Amygdala (tissue), 56 donors: ENCODE data around the gene FCER2.
A peak's percentile ranks its signal among the peaks of the same experiment; 100 is the strongest.

Source experiments
- DNase-seq, 56 donors: peaks; one replicate each; lab custom pipeline; 2025; lab: John Stamatoyannopoulos, UW

The FCER2 gene

GRCh38 chr19:7704280-7705060 lies 2.5 kb upstream of the FCER2 start:
- DNase-seq: no peak

DNA sequence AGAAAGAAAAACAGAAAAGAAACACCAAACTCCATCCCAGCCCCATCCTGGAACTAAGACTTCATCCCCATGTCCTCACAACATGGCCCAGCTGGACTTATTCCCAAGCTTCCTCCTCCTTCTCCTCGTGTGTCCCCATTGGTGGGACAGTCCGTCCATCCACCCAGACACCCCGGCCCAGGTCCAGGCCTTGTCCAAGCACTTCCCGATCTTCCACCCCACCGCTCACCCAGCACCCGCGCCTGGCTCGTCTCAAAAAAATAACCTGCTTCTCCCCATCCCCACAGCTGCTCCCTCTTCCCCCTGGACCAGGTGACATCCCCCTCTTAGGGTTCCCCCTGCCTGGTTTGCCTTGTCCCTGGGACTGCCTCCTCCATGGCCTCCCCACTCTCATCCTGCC lies 1.4 kb upstream of the FCER2 start:
- no peak for DNase-seq

- no peak for DNase-seq
Measured at GRCh38 chr19:7701049-7701653, 780 bp downstream of the FCER2 start.

DNA sequence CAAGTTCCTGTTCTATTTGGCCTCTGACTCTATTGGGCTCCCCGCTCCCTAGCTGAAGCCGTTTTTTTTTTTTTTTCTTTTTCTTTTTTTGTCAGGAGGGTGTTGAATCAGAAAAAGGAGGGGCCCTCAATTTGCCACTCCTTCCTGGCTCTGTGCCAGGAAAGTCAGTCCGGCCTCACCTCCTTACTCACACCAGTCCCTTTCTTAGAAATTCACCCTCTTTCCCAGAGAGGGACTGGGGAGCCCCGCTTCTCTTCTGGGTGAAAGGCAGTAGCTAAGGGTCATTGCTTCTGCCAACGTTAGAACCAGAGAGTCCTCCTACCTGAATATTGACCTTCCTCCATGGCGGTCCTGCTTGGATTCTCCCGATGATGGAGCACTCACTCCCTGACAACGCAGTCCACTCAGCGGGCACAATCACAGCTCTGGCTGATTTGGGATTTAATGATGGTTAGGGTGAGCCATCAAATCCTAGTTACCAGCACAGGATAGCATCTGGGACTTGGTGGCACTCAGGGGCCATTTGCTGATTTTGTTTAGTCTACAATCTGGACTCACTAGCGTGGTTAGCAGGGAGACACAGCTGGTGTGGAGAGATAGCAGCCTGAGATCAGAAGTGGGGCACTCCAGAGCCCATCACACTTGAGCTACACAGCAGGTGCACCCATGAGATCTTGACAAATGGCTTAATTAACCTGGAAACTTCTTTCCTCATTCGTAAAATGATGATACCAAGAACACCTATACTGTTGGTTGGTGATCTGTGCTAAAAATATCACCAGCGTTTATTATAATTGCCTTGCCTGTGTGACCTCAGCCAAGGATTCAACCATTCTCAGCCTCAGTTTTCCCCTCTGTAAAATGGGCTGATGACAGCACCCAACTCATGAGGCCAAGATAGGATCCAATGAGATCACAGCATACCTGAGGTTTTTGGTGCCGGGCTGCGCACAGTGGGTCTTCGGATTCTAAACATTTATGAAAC lies 2.2 kb downstream of the FCER2 start:
- no peak for DNase-seq

DNA sequence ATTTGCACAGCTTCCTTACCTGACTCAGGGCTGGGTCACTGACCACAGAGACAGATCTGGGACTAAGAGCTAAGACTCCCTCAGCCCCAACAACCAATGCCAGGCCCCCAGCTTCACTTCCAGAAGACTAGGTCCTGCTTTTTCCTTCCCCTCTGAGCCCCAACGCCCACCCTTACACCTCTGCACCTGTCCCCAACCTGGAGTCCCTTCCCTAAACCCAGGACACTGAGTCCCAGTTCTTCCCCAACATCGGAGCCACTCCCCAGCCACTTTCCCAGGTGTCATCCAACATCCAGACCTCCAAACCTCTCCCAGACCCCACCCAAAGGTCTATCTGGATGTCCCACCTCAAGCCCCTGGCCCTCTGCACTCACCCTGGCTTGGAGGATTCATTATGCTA lies 2.9 kb downstream of the FCER2 start:
- DNase-seq: no peak

DNA sequence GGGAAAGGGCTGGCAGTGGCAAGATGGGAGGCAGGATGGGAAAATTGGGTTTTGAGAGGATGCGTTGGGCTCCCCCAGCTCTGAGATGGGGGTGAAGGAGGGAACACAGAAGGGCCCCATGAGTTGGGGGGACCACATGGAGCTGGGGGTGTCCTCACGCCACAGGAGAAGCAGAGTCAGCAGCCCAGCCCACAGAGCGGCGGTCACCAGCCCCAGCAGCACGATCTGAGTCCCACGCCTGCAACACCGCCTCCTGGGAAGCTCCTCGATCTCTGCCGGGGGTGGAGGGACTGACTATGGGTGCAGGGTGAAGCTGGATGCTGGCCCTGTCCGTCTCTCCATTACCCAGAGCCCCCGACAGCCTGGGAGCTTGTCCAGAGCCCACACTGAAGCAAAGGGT lies 3.3 kb downstream of the FCER2 start:
- no peak for DNase-seq

GRCh38 chr19:7697721-7698287 lies 4.1 kb downstream of the FCER2 start:
- DNase-seq: no peak

DNA sequence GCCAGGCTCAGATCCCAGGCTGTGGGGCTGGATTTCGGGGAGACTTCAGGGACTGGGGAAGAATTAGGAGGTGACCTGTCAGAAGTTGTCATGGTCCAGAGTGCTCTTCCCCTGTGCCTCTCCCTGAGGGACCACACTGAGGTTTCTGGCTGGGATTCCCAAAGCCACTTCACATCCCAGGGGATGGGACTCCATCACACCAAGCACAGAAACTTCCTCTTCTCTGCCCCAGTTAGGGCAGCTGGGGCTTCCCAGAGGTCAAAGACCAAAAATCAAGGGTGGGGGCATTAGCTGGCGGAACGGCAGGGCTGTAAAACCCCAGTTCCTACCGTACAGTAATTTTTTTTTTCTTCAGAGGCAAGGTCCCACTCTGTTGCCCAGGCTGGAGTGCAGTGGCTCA lies 7.4 kb downstream of the FCER2 start:
- no peak for DNase-seq

DNA sequence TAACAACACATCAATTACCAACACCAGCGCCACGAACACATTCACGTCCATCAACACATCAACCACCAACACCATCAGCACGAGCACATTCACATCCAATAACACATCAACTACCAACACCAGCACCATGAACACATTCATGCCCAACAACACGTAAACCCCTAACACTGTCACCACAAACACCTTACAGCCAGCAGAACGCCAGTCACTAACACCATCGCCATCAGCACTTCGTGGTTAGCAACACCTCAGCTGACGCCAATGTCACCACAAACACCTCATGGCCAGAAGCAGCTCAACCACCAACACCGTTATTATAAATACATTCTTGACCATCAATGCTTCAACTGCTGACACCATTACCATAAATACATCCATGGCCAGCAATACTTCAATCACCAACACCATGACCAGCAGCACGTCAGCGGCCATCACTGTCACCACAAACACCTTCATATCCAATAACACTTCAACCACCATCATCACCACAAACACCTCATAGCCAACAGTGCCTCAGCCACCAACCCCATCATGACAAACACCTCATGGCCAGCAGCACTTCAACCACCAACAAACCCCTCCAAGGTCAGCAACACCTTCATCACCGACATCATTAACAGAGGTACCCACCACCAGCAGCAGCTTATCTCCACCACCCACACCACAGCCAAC lies 9.4 kb downstream of the FCER2 start:
- no peak for DNase-seq

GRCh38 chr19:7691497-7691896 lies 10.4 kb downstream of the FCER2 start:
- DNase-seq: no peak

DNA sequence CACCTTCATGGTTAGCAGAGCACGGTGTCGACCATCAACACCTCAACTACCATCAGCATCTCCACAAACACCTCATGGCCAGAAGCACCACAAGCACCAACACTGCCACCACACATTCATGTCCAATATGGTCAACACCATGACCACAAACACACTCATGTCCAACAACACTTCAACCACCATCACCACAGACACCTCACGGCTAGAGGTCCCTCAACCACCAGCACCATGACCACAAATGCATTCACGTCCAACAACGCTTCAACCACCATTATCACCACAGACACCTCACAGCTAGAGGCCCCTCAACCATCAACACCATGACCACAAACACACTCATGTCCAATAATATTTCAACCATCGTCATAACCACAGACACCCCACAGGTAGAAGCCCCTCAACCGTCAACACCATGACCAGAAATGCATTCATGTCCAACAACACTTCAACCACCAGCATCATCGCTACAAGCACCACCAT lies 11.1 kb downstream of the FCER2 start:
- no peak for DNase-seq

DNA sequence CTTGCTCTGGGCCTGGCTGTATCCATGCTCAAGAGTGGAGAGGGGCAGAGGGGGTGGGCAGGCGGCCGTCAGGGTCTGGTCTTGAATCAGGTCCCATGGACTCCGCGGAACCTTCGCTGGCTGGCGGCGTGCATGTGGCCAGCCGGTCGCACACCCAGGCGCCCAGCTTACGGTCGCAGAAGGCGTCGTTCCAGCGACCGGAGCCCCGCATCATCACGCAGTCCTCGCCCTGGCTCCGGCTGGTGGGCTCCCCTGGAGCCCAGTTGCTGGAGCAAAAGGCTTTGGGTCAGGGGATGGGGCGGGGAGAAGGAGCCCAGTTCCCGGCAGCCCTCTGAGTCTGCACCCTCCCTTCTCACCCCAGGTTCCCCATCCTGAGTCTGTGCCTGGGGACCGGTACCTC lies 12.8 kb downstream of the FCER2 start:
- no peak for DNase-seq

DNA sequence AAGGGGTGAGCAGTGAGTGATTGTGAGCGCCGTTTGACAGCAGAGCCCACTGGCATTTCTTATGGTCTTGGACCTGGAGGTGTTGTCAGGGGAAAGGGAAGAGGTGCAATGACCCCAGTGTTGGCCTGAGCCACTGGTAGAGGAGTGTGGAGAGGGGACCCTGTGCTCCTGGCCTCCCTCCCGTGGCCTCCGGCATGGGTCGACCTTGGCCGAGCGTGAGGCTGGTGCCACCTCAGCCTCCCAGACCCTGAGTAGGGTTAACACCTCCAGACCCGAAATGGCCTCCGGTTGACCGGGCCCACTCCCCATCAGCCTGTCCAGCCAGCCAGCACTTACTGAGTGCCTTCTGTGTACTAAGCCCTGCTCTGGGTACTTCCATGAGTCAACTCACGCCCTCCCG lies 14.8 kb downstream of the FCER2 start:
- no peak for DNase-seq

DNA sequence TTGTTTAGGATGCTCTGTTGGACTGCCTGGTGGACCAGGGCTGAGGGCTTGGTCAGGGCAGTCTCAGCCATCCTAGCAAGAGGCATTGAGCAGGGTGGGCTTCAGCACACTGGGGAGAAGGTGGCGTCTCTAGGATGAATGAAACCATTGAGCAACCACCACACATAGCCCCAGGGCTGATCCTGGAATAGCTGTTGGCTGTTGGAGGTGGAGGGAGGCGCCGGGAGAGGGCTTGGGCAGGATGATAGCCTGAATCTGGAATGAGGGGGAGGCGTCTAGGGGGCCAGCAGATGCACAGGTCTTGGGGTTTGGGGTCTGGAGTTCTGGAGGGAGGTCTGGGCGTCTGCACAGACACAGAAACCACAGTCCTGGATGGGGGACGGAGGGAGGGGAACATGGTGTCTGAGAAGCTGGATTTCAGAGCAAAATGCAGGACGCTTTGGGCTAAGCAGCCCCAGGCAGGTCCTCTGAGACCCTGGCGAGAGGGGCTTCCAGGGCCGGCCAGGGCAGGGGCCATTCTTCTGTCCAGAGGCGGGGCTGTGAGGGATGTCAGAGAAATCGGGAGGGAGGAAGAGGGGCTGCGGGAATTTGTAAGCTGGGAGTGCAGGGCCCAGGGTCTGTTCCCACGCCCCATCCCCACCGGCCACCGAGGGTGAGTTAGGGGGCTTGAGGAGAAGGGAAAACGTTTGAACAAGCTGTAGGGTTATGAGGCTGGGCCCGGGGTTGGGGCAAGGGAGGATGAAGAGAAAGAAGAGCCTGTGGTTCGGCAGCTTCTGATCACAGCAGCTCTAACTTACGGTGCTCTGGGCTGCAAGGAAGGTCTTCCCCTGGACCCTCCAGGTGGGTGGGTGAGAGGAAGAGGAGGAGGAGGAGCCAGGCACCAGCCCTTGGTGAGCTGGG lies 16.1 kb downstream of the FCER2 start:
- DNase-seq: no peak

DNA sequence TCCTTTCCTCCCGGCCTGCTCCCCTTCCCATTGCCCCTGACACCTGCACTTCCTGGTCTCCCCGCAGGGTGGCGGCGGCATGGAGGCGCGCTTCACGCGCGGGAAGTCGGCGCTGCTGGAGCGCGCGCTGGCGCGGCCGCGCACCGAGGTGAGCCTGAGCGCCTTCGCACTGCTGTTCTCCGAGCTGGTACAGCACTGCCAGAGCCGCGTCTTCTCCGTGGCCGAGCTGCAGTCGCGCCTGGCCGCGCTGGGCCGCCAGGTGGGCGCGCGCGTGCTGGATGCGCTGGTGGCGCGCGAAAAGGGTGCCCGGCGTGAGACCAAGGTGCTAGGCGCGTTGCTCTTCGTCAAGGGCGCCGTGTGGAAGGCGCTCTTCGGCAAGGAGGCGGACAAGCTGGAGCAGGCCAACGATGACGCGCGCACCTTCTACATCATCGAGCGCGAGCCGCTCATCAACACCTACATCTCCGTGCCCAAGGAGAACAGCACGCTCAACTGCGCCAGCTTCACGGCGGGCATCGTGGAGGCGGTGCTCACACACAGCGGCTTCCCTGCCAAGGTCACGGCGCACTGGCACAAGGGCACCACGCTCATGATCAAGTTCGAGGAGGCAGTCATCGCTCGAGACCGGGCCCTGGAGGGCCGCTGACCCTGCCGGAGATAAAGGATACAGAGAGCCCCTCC lies 19.6 kb downstream of the FCER2 start:
- DNase-seq: peak in 12 of 56 donors; percentile 1 to 60 (median 45)

GRCh38 chr19:7681340-7682174 lies 20.4 kb downstream of the FCER2 start:
- peak in 49 of 56 donors; percentile 5 to 71 (median 47) for DNase-seq

DNA sequence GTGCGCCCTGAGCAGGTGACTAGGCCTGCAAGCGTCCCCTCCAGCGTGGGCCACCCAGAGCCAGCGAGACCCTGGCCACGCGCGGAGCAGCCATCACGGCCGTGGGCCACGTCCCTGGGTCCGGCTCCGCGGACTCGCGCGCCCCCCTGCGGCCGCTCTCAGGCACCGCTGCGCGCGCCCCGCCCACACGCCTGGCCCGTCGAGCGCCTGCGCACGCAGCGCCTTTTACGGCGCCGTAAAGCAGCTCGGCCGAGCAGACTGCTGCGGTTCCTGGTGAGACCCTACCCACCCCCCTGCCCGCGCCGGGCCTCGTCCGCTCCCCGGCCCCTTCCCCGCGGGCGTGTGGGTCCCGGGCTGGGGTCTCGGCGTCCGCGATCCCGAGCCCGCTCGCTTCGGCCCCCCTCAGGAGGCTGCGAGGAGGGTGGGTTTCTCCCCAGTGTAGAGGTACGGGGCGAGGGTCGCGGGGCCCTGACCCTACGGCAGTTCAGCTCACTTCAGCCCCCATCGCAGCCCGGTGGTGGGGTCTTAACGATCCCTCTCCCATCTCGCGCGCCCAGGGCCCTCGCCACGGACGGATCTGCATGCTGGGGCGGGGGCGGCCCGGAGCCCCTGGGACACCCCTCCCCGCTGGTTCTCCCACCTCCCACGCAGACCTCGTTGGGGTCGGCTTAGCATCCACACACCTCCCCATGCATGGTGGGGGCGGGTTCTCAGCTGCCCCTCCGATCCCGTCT lies 21.2 kb downstream of the FCER2 start, which contains the start of gene TRAPPC5:
TSS of gene TRAPPC5 (plus strand) at position 228 of the 734 bp plus-strand sequence. CDS start 1,421 bp downstream, outside the sequence.
- DNase-seq: peak in 54 of 56 donors; percentile 17 to 91 (median 70)
